HEK293T (cell line): ENCODE measurements around the gene GTPBP6.

ENCODE experiments used
- ELF4 ChIP-seq: fragments of 450-650 bp; IDR thresholded peaks from 2 replicates; pipeline ENCODE4 v1.6.1; 2017; ENCODE audit warnings: antibody characterized with exemption
- SP1 ChIP-seq: fragments of 450-650 bp; IDR thresholded peaks from 2 replicates; pipeline ENCODE4 v1.6.1; 2017
- SUZ12 ChIP-seq: fragments of 450-650 bp; IDR thresholded peaks from 2 replicates; pipeline ENCODE4 v1.6.1; 2016; ENCODE audit warnings: mild to moderate bottlenecking
- ZNF384 ChIP-seq: fragments of 450-650 bp; IDR thresholded peaks from 2 replicates; pipeline ENCODE4 v1.6.1; 2016

DNA sequence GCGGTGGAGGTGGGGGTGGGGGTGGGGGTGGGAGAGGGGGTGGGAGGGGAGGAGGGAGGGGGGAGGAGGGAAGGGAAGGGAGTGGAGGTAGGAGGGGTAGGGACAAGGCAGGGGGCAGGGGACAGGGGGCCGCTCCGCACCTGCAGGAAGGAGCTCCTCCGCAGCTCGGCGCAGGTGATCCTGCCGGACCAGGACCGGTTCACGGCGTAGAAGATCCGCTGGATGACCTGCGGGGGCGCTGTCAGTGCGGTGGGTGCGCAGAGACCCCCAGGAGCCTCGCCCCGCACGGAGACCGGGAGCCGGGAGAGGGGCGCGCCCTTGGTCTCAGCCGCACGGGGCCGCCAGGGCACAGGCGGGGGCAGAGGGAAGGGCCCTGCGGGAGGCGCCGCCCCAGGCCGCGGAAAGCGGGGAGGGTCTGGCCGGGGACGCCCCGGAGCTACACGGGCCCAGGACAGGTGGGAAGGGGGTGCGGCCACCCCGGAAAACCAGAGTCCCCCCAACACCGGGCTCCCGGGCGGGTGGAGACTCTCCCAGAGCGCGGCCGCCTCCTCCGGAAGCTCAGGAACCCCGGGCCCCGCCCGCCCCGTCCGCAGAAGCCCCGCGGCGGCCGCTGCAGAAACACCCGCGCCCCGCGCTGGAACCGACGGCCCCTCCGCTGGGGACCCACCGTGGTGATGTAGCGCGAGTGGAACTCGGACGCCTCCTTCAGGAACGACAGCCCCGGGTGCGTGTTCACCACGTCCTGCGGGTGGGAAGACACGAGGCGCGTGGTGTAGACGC is 27.6 kb upstream of the GTPBP6 start:
- TF ChIP-seq ZNF384, result no peak
- TF ChIP-seq SP1, result no peak
- no peak for TF ChIP-seq ELF4
- TF ChIP-seq SUZ12, result no peak
